H9 (cell line): ENCODE data around the gene SHC1. TPM values are rescaled to one million over a fixed set of nuclear protein-coding genes. Genes with fewer than 3 reads are reported as not detected.

Experiments
- DNase-seq: peaks from one replicate; pipeline ENCODE4 v3.0.0-alpha.2; 2017
- H2AFZ ChIP-seq: one replicate; pipeline ENCODE4 v1.6.1; 2013; ENCODE audit warnings: mild to moderate bottlenecking, low read length, control low read depth, moderate library complexity
- H2AK5ac ChIP-seq: 2 replicates; pipeline ENCODE4 v1.6.1; 2013; ENCODE audit warnings: low read length, control low read depth, mixed read lengths; ENCODE audit not compliant: insufficient read length
- H2BK120ac ChIP-seq: one replicate; pipeline ENCODE4 v1.6.1; 2013; ENCODE audit warnings: low read depth, mild to moderate bottlenecking, low read length, control low read depth, inconsistent platforms; ENCODE audit not compliant: poor library complexity, severe bottlenecking
- H2BK12ac ChIP-seq: 2 replicates; pipeline ENCODE4 v1.6.1; 2013; ENCODE audit warnings: low read length, control low read depth, mixed read lengths, low read depth; ENCODE audit not compliant: insufficient read length
- H2BK15ac ChIP-seq: 2 replicates; pipeline ENCODE4 v1.6.1; 2013; ENCODE audit warnings: low read depth, low read length, control low read depth
- H2BK20ac ChIP-seq: one replicate; pipeline ENCODE4 v1.6.1; 2013; ENCODE audit warnings: low read depth, mild to moderate bottlenecking, low read length, control low read depth, inconsistent platforms; ENCODE audit not compliant: poor library complexity, severe bottlenecking
- H2BK5ac ChIP-seq: 2 replicates; pipeline ENCODE4 v1.6.1; 2013; ENCODE audit warnings: low read length, control low read depth, mixed read lengths; ENCODE audit not compliant: insufficient read length
- H3K14ac ChIP-seq: 2 replicates; pipeline ENCODE4 v1.6.1; 2013; ENCODE audit warnings: low read length, control low read depth; ENCODE audit not compliant: insufficient read depth
- H3K18ac ChIP-seq: 2 replicates; pipeline ENCODE4 v1.6.1; 2013; ENCODE audit warnings: low read depth, mild to moderate bottlenecking, mixed read lengths, low read length, control low read depth; ENCODE audit not compliant: insufficient read length
- H3K23ac ChIP-seq: 2 replicates; pipeline ENCODE4 v1.6.1; 2013; ENCODE audit warnings: low read length, control low read depth, mixed read lengths, low read depth; ENCODE audit not compliant: insufficient read length
- H3K23me2 ChIP-seq: 2 replicates; pipeline ENCODE4 v1.6.1; 2013; ENCODE audit warnings: low read depth, mild to moderate bottlenecking, mixed read lengths, low read length, control low read depth; ENCODE audit not compliant: insufficient read length, poor library complexity, severe bottlenecking
- H3K27ac ChIP-seq: 2 replicates; pipeline ENCODE4 v1.5.1; 2013; ENCODE audit warnings: low read length, control low read depth, mixed read lengths, low read depth; ENCODE audit not compliant: insufficient read length
- H3K27me3 ChIP-seq: 2 replicates; pipeline ENCODE4 v1.6.1; 2013; ENCODE audit warnings: low read length, control low read depth, inconsistent platforms; ENCODE audit not compliant: insufficient read depth
- H3K4ac ChIP-seq: 2 replicates; pipeline ENCODE4 v1.6.1; 2013; ENCODE audit warnings: low read depth, mild to moderate bottlenecking, control low read depth, inconsistent platforms, low read length, moderate library complexity
- H3K4me1 ChIP-seq: 2 replicates; pipeline ENCODE4 v1.6.1; 2013; ENCODE audit warnings: low read length, control low read depth, inconsistent platforms; ENCODE audit not compliant: insufficient read depth
- H3K4me2 ChIP-seq: 2 replicates; pipeline ENCODE4 v1.6.1; 2013; ENCODE audit warnings: low read length, control low read depth, mixed read lengths; ENCODE audit not compliant: insufficient read length, insufficient read depth
- H3K56ac ChIP-seq: 2 replicates; pipeline ENCODE4 v1.6.1; 2013; ENCODE audit warnings: low read depth, mild to moderate bottlenecking, mixed read lengths, low read length, control low read depth; ENCODE audit not compliant: insufficient read length
- H3K79me1 ChIP-seq: 2 replicates; pipeline ENCODE4 v1.6.1; 2013; ENCODE audit warnings: low read depth, mild to moderate bottlenecking, moderate library complexity, low read length, control low read depth, inconsistent platforms; ENCODE audit not compliant: insufficient read depth, poor library complexity, severe bottlenecking
- H3K79me2 ChIP-seq: 2 replicates; pipeline ENCODE4 v1.6.1; 2013; ENCODE audit warnings: low read length, control low read depth, inconsistent platforms; ENCODE audit not compliant: insufficient read depth
- H3K9ac ChIP-seq: 2 replicates; pipeline ENCODE4 v1.6.1; 2013; ENCODE audit warnings: low read length, control low read depth, mixed read lengths; ENCODE audit not compliant: insufficient read length; ENCODE audit errors: extremely low read depth
- H3K9me3 ChIP-seq: one replicate; pipeline ENCODE4 v1.6.1; 2013; ENCODE audit warnings: low read depth, low read length, inconsistent platforms; ENCODE audit not compliant: control insufficient read depth
- H3T11ph ChIP-seq: one replicate; pipeline ENCODE4 v1.6.1; 2013; ENCODE audit warnings: mild to moderate bottlenecking, low read length, control low read depth, inconsistent platforms
- H4K20me1 ChIP-seq: one replicate; pipeline ENCODE4 v1.6.1; 2013; ENCODE audit not compliant: control insufficient read depth, insufficient read length, insufficient read depth
- H4K5ac ChIP-seq: 2 replicates; pipeline ENCODE4 v1.6.1; 2013; ENCODE audit warnings: low read depth, mild to moderate bottlenecking, mixed read lengths, low read length, control low read depth; ENCODE audit not compliant: insufficient read length
- H4K8ac ChIP-seq: replicated peaks from 2 replicates; pipeline ENCODE4 v1.6.1; 2013; ENCODE audit warnings: low read length, control low read depth, mixed read lengths, low read depth; ENCODE audit not compliant: insufficient read length
- H4K91ac ChIP-seq: 2 replicates; pipeline ENCODE4 v1.6.1; 2013; ENCODE audit warnings: low read depth, mild to moderate bottlenecking, moderate library complexity, mixed read lengths, low read length, control low read depth; ENCODE audit not compliant: insufficient read length
- H3K27ac Mint-ChIP-seq, 3 experiments: 2 replicates in 2 of 3; 3 replicates in 1 of 3; pipeline ENCODE4 v1.8.0; 2020 to 2021; ENCODE audit warnings: mixed read lengths in 3 of 3, mild to moderate bottlenecking in 1 of 3, moderate library complexity in 1 of 3
- H3K27me3 Mint-ChIP-seq: 2 replicates; pipeline ENCODE4 v1.8.0; 2021; ENCODE audit warnings: low read depth, mild to moderate bottlenecking, moderate library complexity, mixed read lengths
- H3K36me3 Mint-ChIP-seq, 3 experiments: 2 replicates in 2 of 3; 3 replicates in 1 of 3; pipeline ENCODE4 v1.8.0; 2020 to 2021; ENCODE audit warnings: low read depth in 3 of 3, mixed read lengths in 3 of 3; ENCODE audit not compliant: insufficient read depth in 1 of 3
- H3K4me1 Mint-ChIP-seq, 2 experiments: 2 replicates each; pipeline ENCODE4 v1.8.0; 2020; ENCODE audit warnings: mixed read lengths in 2 of 2
- H3K4me3 Mint-ChIP-seq, 2 experiments: 2 replicates in 1 of 2; 3 replicates in 1 of 2; pipeline ENCODE4 v1.8.0; 2020 to 2021; ENCODE audit warnings: mild to moderate bottlenecking in 2 of 2, mixed read lengths in 2 of 2, moderate library complexity in 1 of 2
- H3K9me3 Mint-ChIP-seq, 2 experiments: 2 replicates in 1 of 2; 3 replicates in 1 of 2; pipeline ENCODE4 v1.8.0; 2020; ENCODE audit warnings: mild to moderate bottlenecking in 2 of 2, mixed read lengths in 2 of 2, moderate library complexity in 1 of 2
- CTCF ChIP-seq: fragments of 200-600 bp; sonication (generic); conservative IDR thresholded peaks from 3 replicates; pipeline ENCODE4 v1.8.0; 2021; ENCODE audit warnings: antibody characterized with exemption, mild to moderate bottlenecking
- WGBS: extraction: QIAGEN DNeasy Blood & Tissue Kit; methylation state at CpG from one replicate; pipeline ENCODE4 v1.1.7; 2013; ENCODE audit warnings: missing lambda C conversion rate, low lambda C conversion rate, mixed read lengths; ENCODE audit not compliant: insufficient read length; ENCODE audit errors: extremely low coverage; 5-methylcytosine and 5-hydroxymethylcytosine counted together
- total RNA-seq: library from RNA; stranded (reverse); gene quantifications from 2 replicates; pipeline ENCODE4 v1.2.1, GENCODE V29; 2021

SHC1 gene
- total RNA-seq, 1 experiment from 2014 or later: 168 TPM

- Histone ChIP-seq H3T11ph (no peak overlapping the region), H2BK5ac (no peak overlapping the region), H4K8ac (no peak overlapping the region), H3K14ac (no peak overlapping the region), H3K4me1 (peaks cover 3% of the 10 kb centered on the region; the same call in 1 of the 2 replicates), H3K56ac (no peak overlapping the region), H2BK120ac (no peak overlapping the region), H4K91ac (no peak overlapping the region), H3K27ac (no peak overlapping the region), H3K4ac (no peak overlapping the region), H3K9ac (no peak overlapping the region), H3K9me3 (no peaks in the 10 kb centered on the region), H2BK20ac (no peak overlapping the region), H2BK15ac (no peak overlapping the region), H2AFZ (no peak overlapping the region), H3K79me1 (no peaks in the 10 kb centered on the region), H2AK5ac (no peak overlapping the region), H3K79me2 (no peaks in the 10 kb centered on the region; the same call in 1 of the 2 replicates), H4K20me1 (no peaks in the 10 kb centered on the region), H3K27me3 (no peaks in the 10 kb centered on the region), H3K18ac (no peak overlapping the region), H3K4me2 (no peak overlapping the region), H3K23ac (no peak overlapping the region), H2BK12ac (no peak overlapping the region), H3K23me2 (no peaks in the 10 kb centered on the region), H4K5ac (no peak overlapping the region)
- Mint-ChIP-seq H3K4me3 (no peak overlapping the region), H3K27ac (no peak overlapping the region), H3K27me3 (no peaks in the 10 kb centered on the region), H3K4me1 (peaks cover 38 to 66% of the 10 kb centered on the region in 2 experiments), H3K36me3 (peaks cover 8 to 39% (median 23%) of the 10 kb centered on the region in 3 experiments; a peak in 6 of 7 replicates), H3K9me3 (no peaks in the 10 kb centered on the region; a peak in 1 of 5 replicates)
- WGBS: no CpG with 5 or more reads among the region's 31 CpGs
- DNase-seq: no peak
- no peak for TF ChIP-seq CTCF
Observed at GRCh38 chr1:155014709-155015508, 44.4 kb upstream of the SHC1 start.
